A549 (cell line): Measurements from ENCODE around the gene GRIK4.

Source experiments
- CEBPB ChIP-seq, 2 experiments: fragments of >200 bp in 1 of 2; sonication (Bioruptor Twin) in 1 of 2; formaldehyde crosslinking in 1 of 2; IDR thresholded peaks; 2 replicates each; pipeline ENCODE4 v1.6.1; 2012 to 2016
- CHD2 ChIP-seq: fragments of 150-350 bp; IDR thresholded peaks from 2 replicates; pipeline ENCODE4 v1.6.1; 2014; ENCODE audit warnings: low read length; ENCODE audit not compliant: partially characterized antibody
- EP300 ChIP-seq, 2 experiments: fragments of >200 bp; sonication (Bioruptor Twin); formaldehyde crosslinking; IDR thresholded peaks; 2 replicates in 1 of 2; 3 replicates in 1 of 2; pipeline ENCODE4 v1.6.1; 2016 to 2017
- ESRRA ChIP-seq: fragments of 150-350 bp; IDR thresholded peaks from 2 replicates; pipeline ENCODE4 v1.6.1; 2014; ENCODE audit warnings: mild to moderate bottlenecking, low read length, borderline replicate concordance
- HDAC2 ChIP-seq: fragments of 200-600 bp; sonication (generic); IDR thresholded peaks from 2 replicates; pipeline ENCODE4 v1.6.1; 2016
- MYC ChIP-seq: IDR thresholded peaks from 2 replicates; pipeline ENCODE4 v1.6.1; 2012; ENCODE audit warnings: mild to moderate bottlenecking, inconsistent platforms, low read length, improper control_type of control experiment, borderline replicate concordance
- POLR2A ChIP-seq: IDR thresholded peaks from 2 replicates; pipeline ENCODE4 v1.6.1; 2012; ENCODE audit warnings: mild to moderate bottlenecking, low read length
- RAD21 ChIP-seq, 2 experiments: fragments of >200 bp in 1 of 2; sonication (Bioruptor Twin) in 1 of 2; formaldehyde crosslinking in 1 of 2; IDR thresholded peaks in 1 of 2; conservative IDR thresholded peaks in 1 of 2; 2 replicates in 1 of 2; 3 replicates in 1 of 2; pipeline ENCODE4 v1.6.1; 2012 to 2018; ENCODE audit warnings: inconsistent platforms in 1 of 2
- TF ChIP-seq, protein P1 (sequence below): fragments of >200 bp; sonication (Bioruptor Twin); formaldehyde crosslinking; IDR thresholded peaks from 3 replicates; pipeline ENCODE4 v1.5.1; 2016
- TF ChIP-seq, protein P2 (sequence below): fragments of >200 bp; sonication (Bioruptor Twin); formaldehyde crosslinking; IDR thresholded peaks from 3 replicates; pipeline ENCODE4 v1.6.1; 2016
- TF ChIP-seq, protein P3 (sequence below): fragments of 150-350 bp; IDR thresholded peaks from 2 replicates; pipeline ENCODE4 v1.6.1; 2014; ENCODE audit warnings: low read depth, mild to moderate bottlenecking, low read length
- TF ChIP-seq, protein P4 (sequence below): IDR thresholded peaks from 2 replicates; pipeline ENCODE4 v1.6.1; 2012

DNA sequence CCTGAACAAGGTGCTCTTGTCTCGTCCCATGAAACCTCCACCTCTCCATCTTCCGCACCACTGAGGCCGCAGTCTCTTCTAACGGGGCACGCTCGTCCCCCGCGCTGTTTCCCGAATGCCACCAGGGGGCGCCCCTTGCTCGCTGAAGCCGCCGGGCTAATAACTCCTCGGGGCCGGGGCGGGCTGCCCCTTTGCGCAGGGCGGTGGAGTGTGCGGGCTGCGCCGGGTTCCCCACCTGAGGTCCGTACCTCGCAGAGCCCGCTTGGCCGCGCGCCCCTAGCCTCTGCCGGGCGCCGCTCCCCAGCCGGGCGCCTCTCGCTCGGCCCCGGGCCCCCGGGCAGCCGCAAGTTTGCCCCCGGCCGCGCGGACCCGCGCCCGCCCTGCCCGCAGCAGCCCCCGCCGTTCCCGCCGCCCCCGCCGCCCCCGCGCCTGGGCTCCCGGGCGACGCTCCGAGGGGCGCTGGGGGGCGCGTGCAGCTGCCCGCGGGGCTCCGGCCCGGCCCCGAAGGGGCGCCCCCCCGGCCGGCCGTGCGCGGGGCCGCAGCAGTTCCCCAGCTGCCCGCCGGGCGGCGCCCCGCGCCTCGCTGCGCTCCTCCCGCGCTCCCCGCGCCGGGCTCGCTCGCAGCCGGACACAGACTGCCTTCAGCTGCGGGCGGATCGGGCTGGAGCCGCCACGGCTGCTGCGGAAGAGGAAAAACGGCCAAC is at the start of gene GRIK4:
- no peak for TF ChIP-seq POLR2A
- TF ChIP-seq, protein P1, sequence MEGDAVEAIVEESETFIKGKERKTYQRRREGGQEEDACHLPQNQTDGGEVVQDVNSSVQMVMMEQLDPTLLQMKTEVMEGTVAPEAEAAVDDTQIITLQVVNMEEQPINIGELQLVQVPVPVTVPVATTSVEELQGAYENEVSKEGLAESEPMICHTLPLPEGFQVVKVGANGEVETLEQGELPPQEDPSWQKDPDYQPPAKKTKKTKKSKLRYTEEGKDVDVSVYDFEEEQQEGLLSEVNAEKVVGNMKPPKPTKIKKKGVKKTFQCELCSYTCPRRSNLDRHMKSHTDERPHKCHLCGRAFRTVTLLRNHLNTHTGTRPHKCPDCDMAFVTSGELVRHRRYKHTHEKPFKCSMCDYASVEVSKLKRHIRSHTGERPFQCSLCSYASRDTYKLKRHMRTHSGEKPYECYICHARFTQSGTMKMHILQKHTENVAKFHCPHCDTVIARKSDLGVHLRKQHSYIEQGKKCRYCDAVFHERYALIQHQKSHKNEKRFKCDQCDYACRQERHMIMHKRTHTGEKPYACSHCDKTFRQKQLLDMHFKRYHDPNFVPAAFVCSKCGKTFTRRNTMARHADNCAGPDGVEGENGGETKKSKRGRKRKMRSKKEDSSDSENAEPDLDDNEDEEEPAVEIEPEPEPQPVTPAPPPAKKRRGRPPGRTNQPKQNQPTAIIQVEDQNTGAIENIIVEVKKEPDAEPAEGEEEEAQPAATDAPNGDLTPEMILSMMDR: peak; percentile 64
- TF ChIP-seq ESRRA: no peak
- no peak for TF ChIP-seq MYC
- TF ChIP-seq, protein P2, sequence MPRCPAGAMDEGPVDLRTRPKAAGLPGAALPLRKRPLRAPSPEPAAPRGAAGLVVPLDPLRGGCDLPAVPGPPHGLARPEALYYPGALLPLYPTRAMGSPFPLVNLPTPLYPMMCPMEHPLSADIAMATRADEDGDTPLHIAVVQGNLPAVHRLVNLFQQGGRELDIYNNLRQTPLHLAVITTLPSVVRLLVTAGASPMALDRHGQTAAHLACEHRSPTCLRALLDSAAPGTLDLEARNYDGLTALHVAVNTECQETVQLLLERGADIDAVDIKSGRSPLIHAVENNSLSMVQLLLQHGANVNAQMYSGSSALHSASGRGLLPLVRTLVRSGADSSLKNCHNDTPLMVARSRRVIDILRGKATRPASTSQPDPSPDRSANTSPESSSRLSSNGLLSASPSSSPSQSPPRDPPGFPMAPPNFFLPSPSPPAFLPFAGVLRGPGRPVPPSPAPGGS: no peak
- TF ChIP-seq, protein P3, sequence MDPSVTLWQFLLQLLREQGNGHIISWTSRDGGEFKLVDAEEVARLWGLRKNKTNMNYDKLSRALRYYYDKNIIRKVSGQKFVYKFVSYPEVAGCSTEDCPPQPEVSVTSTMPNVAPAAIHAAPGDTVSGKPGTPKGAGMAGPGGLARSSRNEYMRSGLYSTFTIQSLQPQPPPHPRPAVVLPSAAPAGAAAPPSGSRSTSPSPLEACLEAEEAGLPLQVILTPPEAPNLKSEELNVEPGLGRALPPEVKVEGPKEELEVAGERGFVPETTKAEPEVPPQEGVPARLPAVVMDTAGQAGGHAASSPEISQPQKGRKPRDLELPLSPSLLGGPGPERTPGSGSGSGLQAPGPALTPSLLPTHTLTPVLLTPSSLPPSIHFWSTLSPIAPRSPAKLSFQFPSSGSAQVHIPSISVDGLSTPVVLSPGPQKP: no peak
- no peak for TF ChIP-seq EP300 (IDR thresholded peaks at IDR 0.05)
- no peak for TF ChIP-seq CHD2
- TF ChIP-seq RAD21 (conservative IDR thresholded peaks at IDR 0.05 in 1 of 2, IDR thresholded peaks at IDR 0.05 in 1 of 2): peak; percentile 89
- no peak for TF ChIP-seq HDAC2
- TF ChIP-seq, protein P4, sequence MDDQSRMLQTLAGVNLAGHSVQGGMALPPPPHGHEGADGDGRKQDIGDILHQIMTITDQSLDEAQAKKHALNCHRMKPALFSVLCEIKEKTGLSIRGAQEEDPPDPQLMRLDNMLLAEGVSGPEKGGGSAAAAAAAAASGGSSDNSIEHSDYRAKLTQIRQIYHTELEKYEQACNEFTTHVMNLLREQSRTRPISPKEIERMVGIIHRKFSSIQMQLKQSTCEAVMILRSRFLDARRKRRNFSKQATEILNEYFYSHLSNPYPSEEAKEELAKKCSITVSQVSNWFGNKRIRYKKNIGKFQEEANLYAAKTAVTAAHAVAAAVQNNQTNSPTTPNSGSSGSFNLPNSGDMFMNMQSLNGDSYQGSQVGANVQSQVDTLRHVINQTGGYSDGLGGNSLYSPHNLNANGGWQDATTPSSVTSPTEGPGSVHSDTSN: no peak
- no peak for TF ChIP-seq CEBPB (IDR thresholded peaks at IDR 0.05)
